BJ (cell line): ENCODE measurements around the gene SAPCD1. TPM values are rescaled to one million over a fixed set of nuclear protein-coding genes. Genes with fewer than 3 reads are reported as not detected.

Experiments used
- CTCF ChIA-PET: fragments of 350-600 bp; formaldehyde crosslinking; extraction: SDS; loops from one replicate; lab custom pipeline; 2021; ENCODE audit warnings: antibody characterized with exemption, inconsistent platforms; lab: Yijun Ruan, JAX
- POLR2A ChIA-PET: fragments of 300-600 bp; sonication (Branson Sonifier 250); formaldehyde crosslinking; extraction: SDS; loops from one replicate; lab custom pipeline; 2021; ENCODE audit warnings: antibody characterized with exemption; lab: Charles Lee
- DNase-seq: peaks from one replicate; pipeline ENCODE4 v3.0.0-alpha.2; 2011; ENCODE audit warnings: low read depth
- H3K27me3 ChIP-seq: 2 replicates; pipeline ENCODE4 v1.6.0; 2011; ENCODE audit warnings: low read length; ENCODE audit not compliant: control insufficient read depth, insufficient read depth
- H3K36me3 ChIP-seq: 2 replicates; pipeline ENCODE4 v1.5.1; 2011; ENCODE audit warnings: low read length; ENCODE audit not compliant: control insufficient read depth, insufficient read depth
- H3K4me3 ChIP-seq: 2 replicates; pipeline ENCODE4 v1.5.1; 2011; ENCODE audit warnings: low read depth, mild to moderate bottlenecking, control low read depth, low read length
- CTCF ChIP-seq: IDR thresholded peaks from 2 replicates; pipeline ENCODE4 v1.5.1; 2011; ENCODE audit warnings: low read depth, mild to moderate bottlenecking, control low read depth, inconsistent platforms, low read length, moderate library complexity; ENCODE audit not compliant: insufficient read depth
- polyA plus RNA-seq: library from polyadenylated mRNA; depleted of rRNA; stranded (reverse); fragments of >200 nt; gene quantifications from 2 replicates; pipeline ENCODE4 v1.2.3, GENCODE V29; 2011

SAPCD1 gene
- polyA plus RNA-seq, 1 experiment: 1.2 TPM

- H3K36me3 ChIP-seq: peaks cover 14% of the 10 kb centered on the region
- CTCF ChIA-PET: interaction anchor here (1.0 to 2.0 kb wide), 6 partner anchors 15 to 230 kb away, joined by 3 to 6 read pairs (median 3); partner anchors contain the start of genes ATP6V1G2, MSH5 and NEU1
- H3K4me3 ChIP-seq: no peak overlapping the region
- TF ChIP-seq CTCF: no peak
- H3K27me3 ChIP-seq: no peaks in the 10 kb centered on the region
- no peak for DNase-seq
- POLR2A ChIA-PET: no interaction called here
Observed at GRCh38 chr6:31775633-31776484, 13.4 kb downstream of the SAPCD1 start.

GRCh38 chr6:31776485-31776988, 14.1 kb downstream of the SAPCD1 start:
- DNase-seq: no peak
- Histone ChIP-seq H3K36me3 (peaks cover 20% of the 10 kb centered on the region), H3K4me3 (no peak overlapping the region), H3K27me3 (no peaks in the 10 kb centered on the region)
- CTCF ChIA-PET: interaction anchor here (3.3 kb wide), 1 partner anchor 15 kb away, joined by 22 read pairs; no protein-coding TSS in a partner anchor
- POLR2A ChIA-PET: no interaction called here
- no peak for TF ChIP-seq CTCF

- ChIA-PET POLR2A (no interaction called here), CTCF (interaction anchor here (0.6 to 3.3 kb wide), 6 partner anchors 9 to 62 kb away, joined by 3 to 22 read pairs (median 3); partner anchors contain the start of genes DDAH2 and LY6G6D)
- Histone ChIP-seq H3K27me3 (no peaks in the 10 kb centered on the region), H3K4me3 (no peak within 1 kb of the TSS), H3K36me3 (peaks cover 25% of the 10 kb centered on the region)
- no peak for DNase-seq
- TF ChIP-seq CTCF: no peak
Observed at GRCh38 chr6:31776989-31777666, 14.7 kb downstream of the SAPCD1 start, which contains the start of gene VWA7. VWA7 (minus strand) TSS chr6:31777328; CDS start chr6:31776779, 549 bp downstream.

GRCh38 chr6:31777667-31778050, 15.2 kb downstream of the SAPCD1 start:
- ChIA-PET POLR2A (no interaction called here), CTCF (interaction anchor here (0.6 to 3.3 kb wide), 6 partner anchors 9 to 63 kb away, joined by 3 to 22 read pairs (median 3); partner anchors contain the start of genes DDAH2 and LY6G6D)
- Histone ChIP-seq H3K27me3 (no peaks in the 10 kb centered on the region), H3K4me3 (no peak overlapping the region), H3K36me3 (peaks cover 29% of the 10 kb centered on the region)
- no peak for DNase-seq
- TF ChIP-seq CTCF: no peak
